C4-2B (cell line): ENCODE measurements around the gene RIMS3.

ENCODE experiments used
- ZFX ChIP-seq: fragments of 450-650 bp; IDR thresholded peaks from 2 replicates; pipeline ENCODE4 v1.6.1; 2017
- TF ChIP-seq, protein P1 (sequence below): fragments of 450-650 bp; conservative IDR thresholded peaks from 2 replicates; pipeline ENCODE4 v1.5.1; 2017; ENCODE audit warnings: mild to moderate bottlenecking

DNA sequence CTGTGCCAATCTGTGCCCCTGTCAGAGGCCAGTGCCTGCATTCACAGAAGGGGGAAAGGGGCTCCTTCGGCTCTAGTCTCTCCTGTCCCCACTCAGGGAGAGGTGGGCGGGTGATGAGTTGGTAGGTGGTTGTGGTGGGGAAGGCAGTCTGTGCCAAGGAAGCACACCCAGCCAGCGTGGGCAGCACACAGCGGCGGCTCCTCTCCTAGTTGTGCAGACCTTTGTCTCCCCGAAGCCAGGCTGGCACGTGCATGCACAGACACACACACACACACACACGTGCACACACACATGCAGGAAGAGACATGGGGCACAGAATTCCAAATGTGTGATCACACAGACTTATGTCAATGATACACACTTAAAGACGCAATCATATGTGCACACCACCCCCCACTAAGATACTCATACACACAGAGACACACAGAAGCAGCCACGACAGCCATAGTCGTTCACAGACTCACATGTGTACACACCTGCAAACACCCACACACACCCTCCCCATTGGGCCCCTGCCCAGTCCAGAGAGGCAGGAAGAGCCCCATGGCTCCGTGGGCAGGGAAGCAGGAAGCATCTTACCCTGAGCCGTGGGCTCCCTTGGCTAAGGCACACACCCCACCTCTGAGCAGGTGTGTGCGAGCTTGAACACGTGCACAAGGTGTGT, 16.4 kb downstream of the RIMS3 start:
- TF ChIP-seq, protein P1, sequence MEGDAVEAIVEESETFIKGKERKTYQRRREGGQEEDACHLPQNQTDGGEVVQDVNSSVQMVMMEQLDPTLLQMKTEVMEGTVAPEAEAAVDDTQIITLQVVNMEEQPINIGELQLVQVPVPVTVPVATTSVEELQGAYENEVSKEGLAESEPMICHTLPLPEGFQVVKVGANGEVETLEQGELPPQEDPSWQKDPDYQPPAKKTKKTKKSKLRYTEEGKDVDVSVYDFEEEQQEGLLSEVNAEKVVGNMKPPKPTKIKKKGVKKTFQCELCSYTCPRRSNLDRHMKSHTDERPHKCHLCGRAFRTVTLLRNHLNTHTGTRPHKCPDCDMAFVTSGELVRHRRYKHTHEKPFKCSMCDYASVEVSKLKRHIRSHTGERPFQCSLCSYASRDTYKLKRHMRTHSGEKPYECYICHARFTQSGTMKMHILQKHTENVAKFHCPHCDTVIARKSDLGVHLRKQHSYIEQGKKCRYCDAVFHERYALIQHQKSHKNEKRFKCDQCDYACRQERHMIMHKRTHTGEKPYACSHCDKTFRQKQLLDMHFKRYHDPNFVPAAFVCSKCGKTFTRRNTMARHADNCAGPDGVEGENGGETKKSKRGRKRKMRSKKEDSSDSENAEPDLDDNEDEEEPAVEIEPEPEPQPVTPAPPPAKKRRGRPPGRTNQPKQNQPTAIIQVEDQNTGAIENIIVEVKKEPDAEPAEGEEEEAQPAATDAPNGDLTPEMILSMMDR, result no peak
- TF ChIP-seq ZFX, result no peak
